GM18867 (cell line): ENCODE measurements around the gene ROPN1.
"Not testable (repeated sequence)": the region's sequence is repeated elsewhere in the genome, so short reads cannot be mapped to it uniquely, and the experiment has no call there.

ENCODE experiments used
- ATAC-seq: cut with Tn5 transposase; IDR thresholded peaks from one replicate; pipeline ENCODE4 v1.9.1; 2021; ENCODE audit warnings: mild to moderate bottlenecking, moderate library complexity; ENCODE audit not compliant: unreplicated experiment

The ROPN1 gene

GRCh38 chr3:124001366-124001765, 9.4 kb upstream of the ROPN1 start:
- not testable (repeated sequence) for ATAC-seq

GRCh38 chr3:123997543-123997942, 5.6 kb upstream of the ROPN1 start:
- no peak for ATAC-seq

GRCh38 chr3:123993818-123994217, 1.9 kb upstream of the ROPN1 start:
- no peak for ATAC-seq

- ATAC-seq: no peak
Observed at GRCh38 chr3:123986427-123986826, 5.5 kb downstream of the ROPN1 start.

- ATAC-seq: no peak
Observed at GRCh38 chr3:123984957-123985356, 7.0 kb downstream of the ROPN1 start.

- ATAC-seq: no peak
Observed at GRCh38 chr3:123984350-123984749, 7.6 kb downstream of the ROPN1 start.

GRCh38 chr3:123981317-123981716, 10.6 kb downstream of the ROPN1 start:
- ATAC-seq: not testable (repeated sequence)

GRCh38 chr3:123980539-123980938, 11.4 kb downstream of the ROPN1 start:
- no peak for ATAC-seq

GRCh38 chr3:123979525-123980501, 12.1 kb downstream of the ROPN1 start:
- ATAC-seq: not testable (repeated sequence)

GRCh38 chr3:123976904-123977303, 15.0 kb downstream of the ROPN1 start:
- not testable (repeated sequence) for ATAC-seq

- not testable (repeated sequence) for ATAC-seq
Observed at GRCh38 chr3:123976181-123976898, 15.6 kb downstream of the ROPN1 start.

GRCh38 chr3:123975030-123975429, 16.9 kb downstream of the ROPN1 start:
- not testable (repeated sequence) for ATAC-seq

GRCh38 chr3:123971406-123971805, 20.5 kb downstream of the ROPN1 start:
- no peak for ATAC-seq

- not testable (repeated sequence) for ATAC-seq
Observed at GRCh38 chr3:123967260-123967659, 24.7 kb downstream of the ROPN1 start.

GRCh38 chr3:123966799-123967198, 25.1 kb downstream of the ROPN1 start:
- ATAC-seq: peak; percentile 85

GRCh38 chr3:123964793-123965192, 27.1 kb downstream of the ROPN1 start:
- not testable (repeated sequence) for ATAC-seq

GRCh38 chr3:123961508-123961856, 30.4 kb downstream of the ROPN1 start:
- no peak for ATAC-seq

GRCh38 chr3:123960781-123961507, 31.0 kb downstream of the ROPN1 start, which contains the start of gene CCDC14:
TSS of gene CCDC14 (minus strand) at chr3:123961229. CDS start at chr3:123961173, 56 bp downstream.
- ATAC-seq: peak; percentile 89

GRCh38 chr3:123953735-123954134, 38.2 kb downstream of the ROPN1 start:
- ATAC-seq: peak; percentile 79

- no peak for ATAC-seq
Observed at GRCh38 chr3:123952844-123953520, 38.9 kb downstream of the ROPN1 start.
